GM19025 (cell line): ENCODE results near the gene EXTL1.
A peak's percentile ranks its signal among the peaks of the same experiment; 100 is the strongest.

Experiments
- ATAC-seq: cut with Tn5 transposase; IDR thresholded peaks from one replicate; pipeline ENCODE4 v1.9.1; 2021; ENCODE audit warnings: mild to moderate bottlenecking, low read depth, moderate library complexity; ENCODE audit not compliant: unreplicated experiment

Gene EXTL1

DNA sequence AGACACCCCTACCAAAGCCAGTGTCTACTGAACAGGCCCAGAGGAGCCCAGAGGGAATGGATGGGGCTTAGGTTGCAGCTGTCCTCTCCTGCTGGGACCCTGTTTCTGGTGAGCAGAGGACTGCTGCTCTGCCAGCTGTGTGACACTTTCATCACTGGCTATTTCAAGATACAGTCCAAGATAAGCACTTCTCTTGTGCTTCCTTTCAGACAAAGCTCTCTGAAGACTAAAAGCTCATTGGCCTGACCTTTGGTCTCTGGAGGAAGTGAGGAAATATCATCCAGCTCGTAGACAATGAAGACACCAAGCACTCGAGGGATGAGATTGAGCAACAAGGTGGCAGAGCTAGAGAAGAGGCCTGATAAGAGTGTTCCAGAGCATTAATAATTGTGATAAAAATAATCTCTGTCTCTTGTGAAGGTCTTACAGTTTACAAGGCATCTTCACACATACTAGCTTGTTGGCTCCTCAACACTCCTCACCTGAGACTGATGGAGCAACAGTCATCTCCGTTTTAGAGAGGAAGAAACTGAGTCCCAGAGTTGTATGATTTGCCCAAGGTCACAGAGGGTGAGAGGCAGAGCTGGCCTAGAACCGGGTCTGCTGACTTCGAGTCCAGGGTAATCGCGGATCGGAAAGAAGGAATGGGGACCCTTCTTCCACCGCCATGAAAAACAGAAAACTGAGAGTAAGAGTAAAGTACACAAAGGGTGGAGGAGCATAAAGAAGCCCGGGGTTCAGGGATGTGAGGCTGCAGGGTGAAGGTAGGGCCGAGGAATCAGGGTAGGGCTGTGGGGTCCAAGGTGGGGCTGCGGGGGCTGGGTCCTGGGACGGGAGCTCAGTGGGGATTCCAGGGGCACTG, 24.4 kb upstream of the EXTL1 start:
- ATAC-seq = no peak

DNA sequence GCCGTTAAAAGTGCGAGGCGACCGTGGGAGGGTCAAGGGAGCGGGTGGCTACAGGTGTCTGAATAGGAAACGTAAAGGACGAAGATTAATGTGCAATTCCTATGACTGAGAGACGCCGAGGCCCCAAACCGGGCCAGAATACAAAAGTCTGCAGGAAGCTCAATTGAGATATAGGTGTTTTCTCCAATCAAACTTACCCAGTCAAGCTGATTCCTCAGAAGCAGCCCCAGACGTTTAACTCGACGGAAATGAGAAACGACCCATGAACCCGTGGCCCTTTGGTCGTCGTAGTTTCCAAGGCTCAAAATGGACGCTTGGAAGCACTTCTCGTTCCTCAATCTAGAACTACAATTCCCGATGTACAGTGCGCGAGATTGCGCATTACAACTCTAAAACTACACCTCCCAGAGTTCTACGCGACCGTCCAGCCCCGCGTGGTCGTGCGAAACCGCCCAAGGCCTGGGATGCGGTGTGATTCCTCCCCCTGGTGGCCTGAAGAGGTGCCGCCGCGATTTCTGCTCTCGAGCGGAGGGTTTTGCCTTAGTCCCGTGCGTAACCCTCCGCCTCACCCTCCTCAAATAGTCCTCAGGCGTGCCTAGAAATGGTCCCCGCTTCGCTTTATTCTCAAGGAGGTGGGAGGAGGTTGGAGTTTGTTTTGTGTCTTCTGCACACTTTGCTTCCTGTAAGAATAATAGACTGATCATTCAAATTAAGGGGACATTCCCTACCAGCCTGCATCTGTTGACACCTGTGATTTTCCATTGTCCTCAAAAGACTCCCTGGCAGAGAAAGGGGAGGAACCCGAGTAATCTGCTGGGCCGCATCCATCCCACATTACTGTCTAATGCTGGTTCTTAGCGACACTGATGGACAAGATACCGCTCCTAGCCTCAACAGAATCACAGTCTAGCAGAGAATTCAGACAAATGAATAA, 23.5 kb upstream of the EXTL1 start, which contains the start of gene PAFAH2:
Gene PAFAH2 (minus strand): TSS at position 236 of the 934 bp plus-strand sequence. CDS start 7,247 bp downstream, outside the sequence.
- peak; percentile 96 for ATAC-seq

DNA sequence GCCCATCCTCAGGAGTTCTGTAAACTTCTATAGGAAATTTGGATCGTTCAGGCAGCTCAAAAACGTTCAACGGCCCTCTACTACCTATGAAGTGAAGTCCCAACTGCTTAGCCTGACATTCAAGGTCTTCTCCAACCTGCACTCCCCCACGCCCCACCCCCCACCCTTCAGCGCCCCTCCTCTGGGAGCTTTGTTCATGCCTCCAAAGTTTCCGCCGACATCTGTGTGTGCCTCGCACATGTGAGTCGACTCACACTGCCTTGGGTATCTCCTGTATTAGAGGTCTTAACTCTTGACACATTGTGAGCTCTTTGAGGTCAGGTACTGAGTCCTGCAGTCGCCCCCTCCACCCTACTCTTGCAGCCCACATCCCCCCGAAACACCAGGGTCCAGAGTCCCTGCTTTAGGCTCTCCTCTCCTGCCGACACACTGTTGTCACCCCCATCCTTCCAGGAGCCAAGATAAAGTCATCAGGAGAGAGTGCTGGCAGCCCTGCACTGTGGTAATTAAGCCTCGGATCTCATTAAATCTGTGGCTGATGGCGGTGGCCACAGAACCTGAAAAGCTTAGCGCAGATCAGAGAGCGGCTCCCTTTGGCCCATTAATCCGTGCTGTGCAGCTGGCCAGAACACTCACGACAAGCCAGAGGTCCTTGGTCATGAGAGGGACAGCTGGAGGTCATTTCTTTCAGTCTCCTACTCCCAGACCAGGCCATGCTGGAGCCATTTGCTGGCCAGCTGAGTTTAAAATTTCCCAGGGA, 22.4 kb upstream of the EXTL1 start:
- ATAC-seq = no peak

DNA sequence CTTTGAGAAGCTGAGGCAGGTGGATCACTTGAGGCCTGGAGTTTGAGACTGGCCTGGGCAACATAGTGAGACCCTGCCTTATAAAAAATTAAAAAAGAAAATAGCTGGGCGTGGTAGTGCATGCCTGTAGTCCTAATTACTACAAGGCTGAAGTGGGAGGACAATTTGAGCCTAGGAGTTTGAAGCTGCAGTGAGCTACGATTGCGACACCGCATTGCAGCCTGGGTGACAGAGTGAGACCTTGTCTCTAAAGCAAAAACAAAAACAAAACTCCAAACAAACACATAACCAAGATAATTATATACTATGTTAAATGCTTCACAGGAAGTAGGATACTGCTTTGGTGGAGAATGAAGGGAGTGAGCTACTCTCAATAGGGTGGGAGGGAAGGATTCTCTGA, 18.3 kb upstream of the EXTL1 start:
- ATAC-seq = no peak

DNA sequence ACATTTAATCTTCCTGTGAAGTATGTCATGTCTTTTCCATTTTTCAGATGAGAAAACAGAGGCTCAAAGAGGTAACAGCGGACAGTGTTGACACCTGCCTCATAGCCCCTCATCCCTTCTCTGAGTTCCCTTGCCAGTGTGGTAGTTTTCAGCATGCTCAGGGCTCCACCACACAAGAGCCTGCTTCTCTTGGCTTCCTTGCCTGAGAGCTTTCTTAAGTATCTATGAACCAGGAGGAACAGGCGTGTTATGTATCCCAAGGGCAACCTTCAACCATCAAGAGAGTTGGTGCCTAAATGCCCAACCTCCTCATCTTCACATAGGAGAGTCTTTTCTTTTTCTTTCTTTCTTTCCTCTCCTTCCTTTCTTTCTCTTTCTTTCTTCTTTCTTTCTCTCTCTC, 17.8 kb upstream of the EXTL1 start:
- no peak for ATAC-seq

DNA sequence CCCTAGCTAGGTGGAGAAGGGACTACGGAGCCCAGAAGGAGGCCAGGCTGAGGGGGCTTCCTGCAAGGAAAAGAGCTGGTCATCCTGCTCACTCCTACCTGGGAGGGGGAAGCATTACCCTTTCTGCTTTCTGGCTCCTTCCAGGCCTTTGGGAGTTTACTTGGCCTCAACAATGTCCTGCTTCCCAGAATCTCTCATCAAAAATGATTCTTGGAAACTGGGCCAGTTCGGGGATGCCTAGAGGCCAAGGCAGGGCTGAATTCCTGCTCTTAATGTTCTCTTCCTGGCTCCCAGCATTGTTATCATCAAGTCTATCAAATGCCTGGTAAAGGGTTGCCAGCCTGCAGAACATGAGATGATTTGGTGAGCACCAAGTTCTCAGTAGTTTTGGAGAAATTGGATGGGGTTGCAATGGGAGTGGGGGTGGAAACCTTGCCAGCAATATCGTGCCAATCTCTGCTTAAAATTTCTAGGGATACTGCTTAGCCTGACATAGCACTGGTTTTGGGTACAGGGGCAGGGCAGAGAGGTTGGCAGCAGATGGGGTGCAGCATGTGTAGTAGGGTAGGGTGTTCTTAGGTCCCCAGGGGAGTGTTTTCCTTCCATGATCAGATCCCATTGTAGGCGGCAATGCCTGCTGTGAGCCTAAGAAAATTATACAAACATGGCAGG, 16.0 kb upstream of the EXTL1 start:
- no peak for ATAC-seq

DNA sequence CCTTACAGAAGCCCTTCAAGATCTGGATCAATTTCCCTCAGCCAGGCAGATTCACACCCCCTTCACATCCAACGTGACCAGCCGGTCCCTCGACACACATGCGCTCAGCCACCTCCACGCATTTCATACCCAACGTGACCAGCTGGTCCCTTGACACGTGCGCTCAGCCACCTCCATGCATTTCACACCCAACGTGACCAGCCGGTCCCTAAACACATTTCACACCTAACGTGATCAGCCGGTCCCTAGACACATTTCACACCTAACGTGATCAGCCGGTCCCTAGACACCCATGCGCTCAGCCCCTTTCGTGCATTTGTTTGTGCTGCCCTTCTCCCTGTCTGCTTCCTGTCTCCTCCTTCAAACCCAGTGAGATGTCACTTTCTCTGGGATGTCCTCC, 14.9 kb upstream of the EXTL1 start:
- no peak for ATAC-seq

DNA sequence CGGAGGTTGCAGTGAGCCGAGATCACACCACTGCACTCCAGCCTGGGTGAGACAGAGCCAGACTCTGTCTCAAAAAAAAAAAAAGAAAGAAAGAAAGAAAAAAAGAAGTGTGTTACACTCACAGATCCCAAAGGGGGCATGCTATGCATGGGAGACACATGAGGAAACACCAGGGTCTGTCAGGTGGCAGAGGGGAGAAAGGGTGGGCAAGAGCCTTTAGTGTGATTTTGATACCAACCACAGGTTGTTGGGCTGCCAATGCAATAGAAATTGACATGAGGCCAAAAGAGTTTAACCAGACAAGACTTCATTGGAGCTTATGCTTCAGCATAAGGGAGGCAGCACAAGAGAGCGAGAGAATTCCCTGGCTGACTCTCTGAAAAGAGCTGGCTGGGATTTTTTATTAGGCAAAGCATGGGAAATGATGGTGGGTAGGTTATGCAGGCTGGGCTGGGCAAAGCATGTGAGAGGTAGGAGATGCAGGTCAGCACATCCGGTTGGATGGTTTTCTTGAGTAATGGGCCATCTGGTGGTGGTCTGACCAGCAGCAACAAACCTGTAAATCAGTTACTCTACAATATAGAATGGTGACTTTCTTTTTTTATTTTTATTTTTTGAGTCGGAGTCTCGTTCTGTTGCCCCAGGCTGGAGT, 11.7 kb upstream of the EXTL1 start:
- no peak for ATAC-seq

DNA sequence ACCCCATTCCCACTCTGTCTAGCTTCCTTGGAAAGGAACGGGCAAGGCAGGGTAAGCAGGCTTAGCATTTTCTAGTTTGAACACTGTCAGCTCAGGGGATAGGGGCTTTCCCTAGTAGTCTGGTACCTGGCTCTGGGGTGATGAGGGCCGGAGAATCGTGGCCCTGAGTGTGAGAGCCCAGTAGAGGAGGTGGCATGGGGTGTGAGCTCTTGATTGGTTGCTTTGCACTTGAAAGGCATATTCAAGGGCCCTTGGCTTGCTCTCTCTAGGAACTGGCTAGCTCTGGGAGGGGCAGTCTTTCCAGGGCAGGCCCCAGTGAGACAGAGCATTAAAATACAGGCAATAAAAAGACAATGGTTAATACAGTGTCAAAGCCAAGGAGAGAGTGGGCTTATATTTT, 10.8 kb upstream of the EXTL1 start:
- ATAC-seq = no peak

DNA sequence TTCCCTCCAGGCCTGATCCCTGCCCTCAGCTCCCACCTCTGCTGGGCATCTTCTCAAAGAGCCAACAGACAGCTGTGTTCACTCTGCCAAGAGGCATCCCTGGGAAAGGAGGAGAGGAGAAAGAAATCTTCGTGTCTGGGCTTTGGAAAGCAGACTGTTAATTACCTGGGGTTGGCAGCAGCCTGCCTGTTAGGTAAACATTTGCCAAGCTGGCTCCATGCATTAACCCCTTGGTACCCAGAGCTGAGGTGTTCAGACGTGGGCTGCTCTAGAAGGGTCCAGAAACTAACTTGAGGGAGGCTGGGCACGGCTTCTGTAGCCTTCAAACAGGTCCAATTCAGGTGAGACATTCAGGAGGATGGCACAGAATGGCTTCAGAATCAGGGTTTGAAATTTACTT, 8.7 kb upstream of the EXTL1 start:
- no peak for ATAC-seq

DNA sequence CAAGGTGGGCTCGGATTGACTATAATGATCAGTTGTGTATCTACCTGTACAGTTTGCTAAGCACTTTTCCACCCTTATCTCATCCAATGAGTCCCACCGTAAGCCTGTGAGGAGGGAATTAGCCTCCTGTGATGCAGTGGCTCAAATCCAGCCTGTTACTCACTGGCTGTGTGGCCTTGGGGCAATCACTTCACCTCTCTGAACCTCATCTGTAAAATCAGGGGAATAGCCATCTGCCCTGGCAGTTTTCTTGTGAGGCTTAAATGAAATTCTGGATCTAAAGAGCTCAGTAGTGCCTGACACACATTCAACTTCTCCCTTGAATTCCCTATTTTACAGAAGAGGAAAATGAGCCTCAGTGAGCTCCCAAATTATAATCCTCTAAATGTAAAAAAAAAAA, 7.4 kb upstream of the EXTL1 start:
- no peak for ATAC-seq

DNA sequence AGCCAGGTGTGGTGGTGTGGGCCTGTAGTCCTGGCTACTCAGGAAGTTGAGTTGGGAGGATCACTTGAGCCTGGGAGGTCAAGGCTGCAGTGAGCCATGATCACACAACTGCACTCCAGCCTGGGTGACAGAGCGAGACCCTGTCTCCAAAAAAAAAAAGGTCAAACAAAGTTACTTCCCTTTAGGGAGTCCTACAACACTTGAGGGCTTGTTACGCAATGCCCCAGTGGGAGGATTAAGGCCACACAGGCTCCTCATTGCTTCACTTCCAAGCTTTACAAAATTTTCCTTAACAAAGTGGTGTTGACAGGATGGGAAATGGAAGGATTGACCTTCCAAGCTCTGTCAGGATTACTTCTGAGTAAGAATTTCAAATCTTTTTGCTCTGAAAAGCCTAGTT, 6.2 kb upstream of the EXTL1 start:
- ATAC-seq = no peak

DNA sequence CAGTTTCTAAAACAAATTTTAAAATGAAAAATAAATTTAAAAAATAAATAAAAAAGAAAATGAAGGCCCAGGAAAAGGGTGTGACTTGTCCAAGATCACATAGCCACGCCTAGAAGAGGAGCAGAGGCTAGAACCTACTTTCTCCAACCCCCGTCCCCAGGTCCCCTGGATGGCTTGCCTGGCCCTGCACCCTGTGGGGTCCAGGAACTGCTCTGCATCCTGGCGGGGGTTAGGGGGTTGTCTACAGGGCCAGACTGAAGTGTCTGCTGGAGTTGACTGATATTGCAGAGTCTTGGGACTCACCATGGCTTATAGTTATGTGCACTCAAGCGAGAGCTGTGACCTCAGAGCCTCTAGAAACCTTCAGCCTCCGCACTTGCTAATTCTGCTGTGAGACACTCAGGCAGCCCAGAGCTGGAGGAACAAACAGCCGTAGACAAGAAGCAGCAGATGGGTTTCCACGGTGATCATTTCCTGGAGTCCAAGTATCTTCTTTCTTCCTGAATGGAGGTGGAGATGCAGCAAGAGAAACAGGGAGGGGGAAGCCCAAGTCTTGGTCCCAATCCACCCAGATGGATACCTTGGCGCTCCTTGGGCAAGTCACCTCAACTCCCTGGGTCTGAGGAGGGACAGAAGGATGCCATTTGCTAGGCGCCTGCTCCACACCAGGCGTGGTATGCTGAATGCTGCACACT, 5.2 kb upstream of the EXTL1 start:
- no peak for ATAC-seq

DNA sequence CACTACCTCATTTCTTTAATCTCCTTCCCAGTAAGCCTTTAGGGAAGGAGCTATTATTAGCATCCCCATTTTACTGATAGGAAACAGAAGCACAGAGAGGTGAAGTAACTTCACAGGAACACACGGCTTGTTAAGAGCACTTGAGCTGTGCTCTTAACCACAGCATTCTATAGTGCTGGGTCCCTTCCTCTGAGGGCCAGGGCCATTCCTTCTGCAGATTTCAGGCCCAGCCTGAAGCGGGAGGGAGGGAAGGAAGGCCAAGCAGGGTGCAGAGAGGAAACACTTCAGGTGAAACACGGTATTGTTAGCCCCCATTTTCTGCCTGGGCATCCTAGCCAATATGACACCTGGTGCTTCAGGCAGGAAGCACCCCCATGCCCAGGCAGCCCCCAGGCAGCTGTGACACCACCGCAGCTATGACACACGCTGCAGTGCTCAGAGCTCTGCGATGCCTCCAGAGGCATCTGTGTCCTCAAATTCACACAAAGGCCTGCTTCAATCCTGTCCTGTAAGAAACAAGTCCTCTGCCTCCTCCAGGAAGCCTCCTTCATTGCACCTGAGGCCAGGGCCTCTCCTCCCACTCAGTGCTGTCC, 4.5 kb upstream of the EXTL1 start:
- ATAC-seq = no peak

DNA sequence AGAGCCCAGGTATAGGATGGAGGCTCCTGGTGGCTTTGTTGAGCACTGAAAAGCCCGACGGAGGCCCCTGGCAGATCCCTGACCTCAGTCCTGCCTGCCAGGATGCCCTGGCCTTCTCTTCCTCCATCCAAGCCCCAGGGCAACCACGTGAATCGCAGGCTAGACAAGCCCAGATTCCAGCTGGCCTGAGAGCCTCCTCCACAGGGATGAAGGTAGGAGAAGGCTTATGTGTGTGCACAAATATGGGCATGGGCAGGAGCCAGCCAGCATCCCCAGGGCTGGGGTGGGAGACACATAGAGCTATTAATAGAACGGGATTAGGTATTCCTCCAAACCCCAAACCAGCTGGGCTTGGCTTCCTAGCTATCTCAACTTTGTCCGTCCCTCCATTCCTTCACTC, 4.0 kb upstream of the EXTL1 start:
- ATAC-seq = no peak

DNA sequence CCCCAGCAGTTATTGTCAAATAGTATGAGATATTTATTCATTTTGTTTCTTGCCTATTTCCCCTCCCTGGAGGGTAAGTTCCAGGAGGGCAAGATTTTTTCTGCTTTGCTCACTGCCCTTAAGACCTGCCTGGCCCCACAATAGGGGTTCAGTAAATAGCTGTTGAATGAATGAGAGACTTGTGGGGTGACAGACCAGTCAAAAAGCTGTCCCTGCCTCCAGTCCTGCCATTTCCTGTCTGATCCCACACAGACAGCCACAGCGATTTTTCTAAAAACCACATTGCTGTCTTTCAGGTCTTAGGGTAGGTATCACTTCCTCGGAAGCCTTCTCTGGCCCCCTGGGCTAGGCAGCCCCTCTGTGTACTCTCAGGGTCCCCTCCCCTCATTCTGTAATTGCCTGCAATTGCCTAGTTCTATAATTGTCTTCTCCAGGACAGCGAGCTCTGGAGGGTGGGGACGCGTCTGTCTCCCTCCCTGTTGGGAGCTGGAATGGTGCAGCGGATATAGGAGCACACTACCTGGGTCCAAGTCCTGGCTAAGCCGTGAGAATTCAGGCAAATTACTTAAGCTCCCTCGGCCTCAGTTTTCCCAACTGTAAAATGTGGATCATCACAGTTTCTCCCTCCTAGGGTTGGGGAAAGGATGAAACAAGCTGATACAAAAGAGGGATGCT, 1.8 kb upstream of the EXTL1 start:
- no peak for ATAC-seq

DNA sequence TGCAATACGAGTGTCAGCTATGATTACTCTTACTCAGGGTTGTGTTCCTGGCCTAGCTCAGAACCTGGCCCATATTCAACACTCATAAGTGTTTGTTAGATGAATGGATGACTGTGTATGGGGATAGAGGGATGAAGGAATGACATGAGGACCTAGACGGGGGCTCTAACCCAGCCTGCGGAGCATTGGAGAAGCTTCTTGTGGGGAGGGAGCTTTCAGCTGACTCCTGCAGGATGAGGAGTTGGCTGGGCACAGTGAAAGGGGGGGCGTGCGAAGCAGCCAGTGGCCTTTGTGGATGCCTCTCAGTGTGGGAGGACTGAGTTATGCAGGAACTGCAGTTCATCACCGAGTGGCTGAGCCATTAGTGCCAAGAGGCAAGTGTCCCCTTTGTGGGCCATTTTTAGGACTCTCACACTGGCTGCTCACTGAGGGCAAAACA, 1.2 kb upstream of the EXTL1 start:
- ATAC-seq = no peak
